H1 (cell line): Measurements from ENCODE around the gene RECK. TPM values are rescaled to one million over a fixed set of nuclear protein-coding genes. Genes with fewer than 3 reads are reported as not detected.
A peak's percentile ranks its signal among the peaks of the same experiment; 100 is the strongest.

Source experiments
- CTCF ChIA-PET: fragments of 300-600 bp; sonication (Branson Sonifier 250); formaldehyde crosslinking; loops from one replicate; lab custom pipeline; 2021; ENCODE audit not compliant: partially characterized antibody; lab: Charles Lee
- POLR2A ChIA-PET: fragments of 300-600 bp; sonication (Branson Sonifier 250); formaldehyde crosslinking; loops from one replicate; lab custom pipeline; 2021; ENCODE audit warnings: inconsistent platforms; ENCODE audit not compliant: partially characterized antibody; lab: Charles Lee
- DNase-seq, 2 experiments: peaks; one replicate each; pipeline versions ENCODE4 v3.0.0 to v3.0.0-alpha.2; 2010 to 2022; ENCODE audit warnings: low spot score in 2 of 2, low read depth in 1 of 2, mixed read lengths in 1 of 2
- FAIRE-seq: peaks from 2 replicates; lab custom pipeline; 2011; peaks lifted over from hg19 to GRCh38; lab: Jason Lieb, UNC
- H2AFZ ChIP-seq: 2 replicates; pipeline ENCODE4 v1.8.1; 2012; ENCODE audit warnings: low read length, inconsistent platforms
- H2AK5ac ChIP-seq: 2 replicates; pipeline ENCODE4 v1.6.1; 2013; ENCODE audit warnings: low read depth, low read length
- H2BK120ac ChIP-seq: replicated peaks from 2 replicates; pipeline ENCODE3; 2013; ENCODE audit warnings: low read depth, low read length, inconsistent platforms
- H2BK12ac ChIP-seq: 2 replicates; pipeline ENCODE4 v1.6.1; 2013; ENCODE audit warnings: low read depth, low read length
- H2BK15ac ChIP-seq: 2 replicates; pipeline ENCODE4 v1.6.1; 2013; ENCODE audit warnings: low read length
- H2BK20ac ChIP-seq: 2 replicates; pipeline ENCODE4 v1.6.1; 2013; ENCODE audit warnings: low read length
- H2BK5ac ChIP-seq: 2 replicates; pipeline ENCODE4 v1.6.1; 2013; ENCODE audit warnings: low read depth, low read length
- H3K14ac ChIP-seq: 2 replicates; pipeline ENCODE4 v1.6.1; 2013; ENCODE audit warnings: inconsistent platforms; ENCODE audit not compliant: insufficient read length
- H3K18ac ChIP-seq: 2 replicates; pipeline ENCODE4 v1.6.1; 2013; ENCODE audit warnings: low read length; ENCODE audit errors: extremely low read depth
- H3K23ac ChIP-seq: 2 replicates; pipeline ENCODE4 v1.6.1; 2013; ENCODE audit warnings: inconsistent platforms; ENCODE audit not compliant: insufficient read length
- H3K23me2 ChIP-seq: 2 replicates; pipeline ENCODE4 v1.6.1; 2013; ENCODE audit warnings: low read depth, low read length
- H3K27ac ChIP-seq: 2 replicates; pipeline ENCODE4 v1.6.1; 2011; ENCODE audit warnings: low read depth, low read length, inconsistent platforms
- H3K27me3 ChIP-seq, 4 experiments: replicated peaks in 1 of 4; 1 replicate in 1 of 4; 2 replicates in 3 of 4; pipeline versions ENCODE4 v1.6.1 to v1.8.1; 2011 to 2013; ENCODE audit warnings: low read length in 3 of 4, mild to moderate bottlenecking in 3 of 4, inconsistent platforms in 2 of 4, mixed read lengths in 2 of 4, moderate library complexity in 1 of 4; ENCODE audit not compliant: control insufficient read depth in 3 of 4, insufficient read depth in 3 of 4; ENCODE audit errors: extremely low read depth in 1 of 4
- H3K36me3 ChIP-seq, 4 experiments: 2 replicates each; pipeline versions ENCODE4 v1.6.1 to v1.8.1; 2011 to 2013; ENCODE audit warnings: mild to moderate bottlenecking in 4 of 4, low read length in 3 of 4, moderate library complexity in 2 of 4, control low read depth in 1 of 4, inconsistent platforms in 1 of 4; ENCODE audit not compliant: insufficient read depth in 4 of 4, control insufficient read depth in 2 of 4
- H3K4ac ChIP-seq: replicated peaks from 2 replicates; pipeline ENCODE3; 2013; ENCODE audit warnings: low read length, low read depth, mixed read lengths, inconsistent platforms; ENCODE audit not compliant: insufficient read length
- H3K4me1 ChIP-seq, 4 experiments: replicated peaks in 1 of 4; 1 replicate in 1 of 4; 2 replicates in 3 of 4; pipeline versions ENCODE4 v1.6.1 to v1.8.1; 2011 to 2013; ENCODE audit warnings: low read length in 3 of 4, inconsistent platforms in 2 of 4, mixed read lengths in 1 of 4; ENCODE audit not compliant: insufficient read depth in 4 of 4, control insufficient read depth in 3 of 4
- H3K4me2 ChIP-seq, 2 experiments: 2 replicates each; pipeline versions ENCODE4 v1.6.1 to v1.8.1; 2011 to 2013; ENCODE audit warnings: low read depth in 2 of 2, low read length in 2 of 2, control low read depth in 1 of 2, inconsistent platforms in 1 of 2, mild to moderate bottlenecking in 1 of 2; ENCODE audit not compliant: insufficient read depth in 1 of 2
- H3K4me3 ChIP-seq, 4 experiments: fragments of 200-600, 300-600 bp in 1 of 4; sonication (generic), shearing (Covaris generic), sonication (Bioruptor Twin) in 1 of 4; 2 replicates each; pipeline versions ENCODE4 v1.5.1 to v1.8.1; 2011 to 2016; ENCODE audit warnings: low read length in 4 of 4, low read depth in 3 of 4, control low read depth in 2 of 4, inconsistent platforms in 2 of 4, mild to moderate bottlenecking in 2 of 4, mixed read lengths in 1 of 4, moderate library complexity in 1 of 4; ENCODE audit not compliant: insufficient read depth in 2 of 4; ENCODE audit errors: extremely low read depth in 1 of 4
- H3K56ac ChIP-seq: replicated peaks from 2 replicates; pipeline ENCODE3; 2013; ENCODE audit warnings: low read depth, mild to moderate bottlenecking, mixed read lengths, low read length, inconsistent platforms; ENCODE audit not compliant: insufficient read length
- H3K79me1 ChIP-seq: 2 replicates; pipeline ENCODE4 v1.6.1; 2013; ENCODE audit warnings: low read depth, low read length, control low read depth
- H3K79me2 ChIP-seq, 2 experiments: 2 replicates each; pipeline versions ENCODE4 v1.6.1 to v1.8.1; 2012 to 2013; ENCODE audit warnings: low read length in 2 of 2, mild to moderate bottlenecking in 2 of 2, inconsistent platforms in 1 of 2; ENCODE audit not compliant: insufficient read depth in 2 of 2, control insufficient read depth in 1 of 2
- H3K9ac ChIP-seq, 4 experiments: replicated peaks in 1 of 4; 1 replicate in 1 of 4; 2 replicates in 3 of 4; pipeline versions ENCODE4 v1.6.1 to v1.8.1; 2011 to 2013; ENCODE audit warnings: low read depth in 3 of 4, low read length in 3 of 4, control low read depth in 2 of 4, mild to moderate bottlenecking in 2 of 4, moderate library complexity in 2 of 4, inconsistent platforms in 1 of 4; ENCODE audit errors: extremely low read depth in 1 of 4
- H3K9me3 ChIP-seq, 2 experiments: 2 replicates each; pipeline versions ENCODE4 v1.6.1 to v1.8.1; 2012 to 2013; ENCODE audit warnings: mild to moderate bottlenecking in 2 of 2, moderate library complexity in 2 of 2, control low read depth in 1 of 2, inconsistent platforms in 1 of 2, low read depth in 1 of 2, low read length in 1 of 2, mixed read lengths in 1 of 2; ENCODE audit not compliant: insufficient read depth in 2 of 2
- H4K20me1 ChIP-seq, 2 experiments: replicated peaks in 1 of 2; 2 replicates each; pipeline versions ENCODE3 to v1.8.1; 2011 to 2013; ENCODE audit warnings: inconsistent platforms in 2 of 2, low read length in 2 of 2, mild to moderate bottlenecking in 1 of 2; ENCODE audit not compliant: insufficient read depth in 2 of 2, control insufficient read depth in 1 of 2
- H4K5ac ChIP-seq: 2 replicates; pipeline ENCODE4 v1.6.1; 2013; ENCODE audit warnings: low read length, low read depth, mixed read lengths, inconsistent platforms; ENCODE audit not compliant: insufficient read length
- H4K8ac ChIP-seq: 2 replicates; pipeline ENCODE4 v1.8.0; 2013; ENCODE audit warnings: mild to moderate bottlenecking, moderate library complexity, low read length, inconsistent platforms; ENCODE audit not compliant: insufficient read depth; ENCODE audit errors: extremely low read depth
- H4K91ac ChIP-seq: replicated peaks from 2 replicates; pipeline ENCODE3; 2013; ENCODE audit warnings: low read length, mixed read lengths, inconsistent platforms; ENCODE audit not compliant: insufficient read length
- EP300 ChIP-seq, 2 experiments: IDR thresholded peaks; 1 replicate in 1 of 2; 2 replicates in 1 of 2; pipeline ENCODE4 v1.6.1; 2011 to 2012; ENCODE audit warnings: low read depth in 2 of 2, low read length in 2 of 2, mild to moderate bottlenecking in 2 of 2, borderline replicate concordance in 1 of 2, inconsistent platforms in 1 of 2, moderate library complexity in 1 of 2
- GTF2F1 ChIP-seq: IDR thresholded peaks from 2 replicates; pipeline ENCODE4 v1.6.1; 2012; ENCODE audit warnings: low read depth, low read length, improper control_type of control experiment, borderline replicate concordance
- POLR2AphosphoS5 ChIP-seq: IDR thresholded peaks from 2 replicates; pipeline ENCODE4 v1.6.1; 2011; ENCODE audit warnings: low read depth, low read length
- SIRT6 ChIP-seq: IDR thresholded peaks from one replicate; pipeline ENCODE4 v1.7.1; 2012; ENCODE audit warnings: low read length, inconsistent platforms
- SRF ChIP-seq: IDR thresholded peaks from 2 replicates; pipeline ENCODE4 v1.6.1; 2011; ENCODE audit warnings: mild to moderate bottlenecking, low read depth, low read length, moderate library complexity
- WGBS, 2 experiments: shearing (Covaris generic) in 1 of 2; methylation state at CpG; one replicate each; pipeline versions ENCODE4 v1.1.6 to v1.1.7; 2013 to 2015; ENCODE audit warnings: low lambda C conversion rate in 2 of 2, mixed read lengths in 2 of 2, inconsistent platforms in 1 of 2, low coverage in 1 of 2, missing lambda C conversion rate in 1 of 2; ENCODE audit not compliant: insufficient replicate concordance in 2 of 2, insufficient coverage in 1 of 2, insufficient read length in 1 of 2; ENCODE audit errors: extremely low coverage in 1 of 2, missing lambda C conversion rate in 1 of 2; 5-methylcytosine and 5-hydroxymethylcytosine counted together
- polyA plus RNA-seq, 7 experiments: library from polyadenylated mRNA; depleted of rRNA in 3 of 7; stranded (reverse) in 5 of 7; unstranded in 2 of 7; fragments of >200 nt in 5 of 7; fragments of 200-250 nt in 2 of 7; gene quantifications; 1 replicate in 5 of 7; 2 replicates in 1 of 7; 4 replicates in 1 of 7; pipeline versions ENCODE4 v1.2.1 to v1.2.3, GENCODE V29; 2011 to 2013; ENCODE audit warnings: missing spikeins in 2 of 7, mixed read lengths in 2 of 7
- total RNA-seq: library from RNA; stranded (reverse); fragmentation: NEBNext Ultra II Directional; extraction: Animal tissue kit (Norgen Biotek cat#: 25700); gene quantifications from 2 replicates; pipeline ENCODE4 v1.2.1, GENCODE V29; 2021

The RECK gene
- total and polyA plus RNA-seq, 2 of the 8 experiments (the other 6 are each of a cell fraction or from before 2014, with no cell fraction given): 5.4 to 9.8 TPM

- Histone ChIP-seq H2AK5ac (no peak overlapping the region), H3K4me1 (peaks cover 0 to 6% (median 3%) of the 10 kb centered on the region in 4 experiments; a peak in 3 of 7 replicates), H4K8ac (no peak overlapping the region), H4K20me1 (peaks cover 0 to 1% of the 10 kb centered on the region in 2 experiments), H3K18ac (no peak overlapping the region), H3K79me2 (peaks cover 0 to 72% of the 10 kb centered on the region in 2 experiments; a peak in 2 of 4 replicates), H2BK15ac (no peak overlapping the region), H2BK5ac (no peak overlapping the region), H3K9ac (no peak overlapping the region), H3K4me3 (no peak overlapping the region), H3K27ac (no peak overlapping the region), H3K36me3 (no peaks in the 10 kb centered on the region), H2BK120ac (no peak overlapping the region), H3K4ac (no peak overlapping the region), H4K91ac (no peak overlapping the region), H3K27me3 (no peaks in the 10 kb centered on the region), H3K4me2 (no peak overlapping the region), H2AFZ (no peak overlapping the region), H3K23me2 (no peaks in the 10 kb centered on the region), H2BK12ac (no peak overlapping the region), H3K23ac (no peak overlapping the region), H4K5ac (no peak overlapping the region), H3K14ac (no peak overlapping the region), H3K79me1 (no peaks in the 10 kb centered on the region; the same call in none of the 2 replicates), H3K9me3 (no peaks in the 10 kb centered on the region), H2BK20ac (no peak overlapping the region), H3K56ac (no peak overlapping the region)
- DNase-seq (no peak), FAIRE-seq (peak; percentile 60)
- CTCF ChIA-PET: no interaction called here
- 67% methylated on average over 2 of the region's 2 CpGs; no CpG with 5 or more reads in 1 of the 2 experiments for WGBS, 2 experiments
- POLR2A ChIA-PET: interaction anchor here (1.3 to 1.7 kb wide), 2 partner anchors 9 to 11 kb away, joined by 5 to 6 read pairs; partner anchors contain the start of gene RECK
- TF ChIP-seq SIRT6 (no peak), POLR2AphosphoS5 (no peak), EP300 (IDR thresholded peaks at IDR 0.05; ENCODE audit: borderline replicate concordance in 1 of 2, low read depth in 2 of 2, low read length in 2 of 2) (no peak), GTF2F1 (no peak), SRF (no peak)
These were observed 10.2 kb downstream of the RECK start for GRCh38 chr9:36046923-36047322.
